Endothelial cell of umbilical vein (primary cell): ENCODE measurements around the gene NLRC3. TPM values are rescaled to one million over a fixed set of nuclear protein-coding genes. Genes with fewer than 3 reads are reported as not detected.

Source experiments
- BruUV-seq: library from RNA; stranded (reverse); fragments of 400-500 nt; replicated peaks from 2 replicates; lab custom pipeline; 2021; lab: Mats Ljungman, UMichigan
- CTCF ChIA-PET: fragments of 300-600, 350-600 bp; sonication (Branson Sonifier 250); formaldehyde crosslinking; loops from one replicate; lab custom pipeline; 2021; ENCODE audit warnings: antibody characterized with exemption, inconsistent platforms; lab: Charles Lee
- POLR2A ChIA-PET: fragments of 300-600, 350-600 bp; sonication (Branson Sonifier 250); formaldehyde crosslinking; loops from one replicate; lab custom pipeline; 2021; ENCODE audit warnings: antibody characterized with exemption, inconsistent platforms; lab: Charles Lee
- DNase-seq: peaks from one replicate; pipeline ENCODE4 v3.0.0-alpha.2; 2011; ENCODE audit warnings: low read depth, low spot score
- FAIRE-seq: peaks from 2 replicates; lab custom pipeline; 2011; peaks lifted over from hg19 to GRCh38; lab: Jason Lieb, UNC
- H2AFZ ChIP-seq: 2 replicates; pipeline ENCODE4 v1.6.0; 2012; ENCODE audit warnings: low read depth, low read length, control low read depth, inconsistent platforms
- H3K27ac ChIP-seq: 2 replicates; pipeline ENCODE4 v1.5.1; 2011; ENCODE audit warnings: low read depth, mild to moderate bottlenecking, control low read depth, low read length, moderate library complexity; ENCODE audit not compliant: insufficient read depth
- H3K27me3 ChIP-seq, 2 experiments: 2 replicates each; pipeline versions ENCODE4 v1.6.0 to v1.6.1; 2011; ENCODE audit warnings: low read length in 2 of 2, mixed read lengths in 1 of 2; ENCODE audit not compliant: control insufficient read depth in 2 of 2, insufficient read depth in 2 of 2
- H3K36me3 ChIP-seq, 2 experiments: 2 replicates in 1 of 2; 3 replicates in 1 of 2; pipeline ENCODE4 v1.5.1; 2011; ENCODE audit warnings: low read length in 2 of 2, mild to moderate bottlenecking in 1 of 2, moderate library complexity in 1 of 2; ENCODE audit not compliant: control insufficient read depth in 2 of 2, insufficient read depth in 2 of 2; ENCODE audit errors: extremely low read depth in 1 of 2
- H3K4me1 ChIP-seq: 3 replicates; pipeline ENCODE4 v1.5.1; 2011; ENCODE audit warnings: mild to moderate bottlenecking, low read length; ENCODE audit not compliant: control insufficient read depth, insufficient read depth; ENCODE audit errors: extremely low read depth
- H3K4me2 ChIP-seq: 2 replicates; pipeline ENCODE4 v1.6.1; 2011; ENCODE audit warnings: low read length, control low read depth, mixed read lengths; ENCODE audit not compliant: insufficient read depth
- H3K4me3 ChIP-seq, 3 experiments: fragments of 200-600 bp in 1 of 3; sonication (generic), shearing (Covaris generic) in 1 of 3; replicated peaks in 1 of 3; 2 replicates each; pipeline ENCODE4 v1.5.1; 2011 to 2016; ENCODE audit warnings: control low read depth in 3 of 3, low read length in 3 of 3, mild to moderate bottlenecking in 2 of 3, inconsistent platforms in 1 of 3, low read depth in 1 of 3, moderate library complexity in 1 of 3; ENCODE audit not compliant: insufficient read depth in 1 of 3
- H3K79me2 ChIP-seq: 2 replicates; pipeline ENCODE4 v1.6.0; 2012; ENCODE audit warnings: low read length, inconsistent platforms; ENCODE audit not compliant: control insufficient read depth, insufficient read depth
- H3K9ac ChIP-seq: replicated peaks from 2 replicates; pipeline ENCODE3; 2011; ENCODE audit warnings: low read length, control low read depth; ENCODE audit not compliant: insufficient read depth; ENCODE audit errors: extremely low read depth
- H3K9me1 ChIP-seq: replicated peaks from 3 replicates; pipeline ENCODE4 v1.6.0; 2011; ENCODE audit warnings: mild to moderate bottlenecking, low read length; ENCODE audit not compliant: control insufficient read depth, insufficient read depth; ENCODE audit errors: extremely low read depth
- H3K9me3 ChIP-seq: replicated peaks from 2 replicates; pipeline ENCODE4 v1.5.1; 2012; ENCODE audit warnings: low read length, inconsistent platforms; ENCODE audit not compliant: control insufficient read depth, insufficient read depth
- H4K20me1 ChIP-seq: replicated peaks from 2 replicates; pipeline ENCODE3; 2011; ENCODE audit warnings: mild to moderate bottlenecking, low read length; ENCODE audit not compliant: control insufficient read depth, insufficient read depth; ENCODE audit errors: extremely low read depth
- CTCF ChIP-seq, 2 donors: IDR thresholded peaks; 1 replicate in 1 of 2; 2 replicates in 1 of 2; pipeline ENCODE4 v1.5.1; 2011; ENCODE audit warnings: low read length in 2 of 2, mild to moderate bottlenecking in 2 of 2, moderate library complexity in 2 of 2, control low read depth in 1 of 2, inconsistent platforms in 1 of 2, low read depth in 1 of 2; ENCODE audit not compliant: insufficient read depth in 1 of 2; ENCODE audit errors: extremely low read depth in 1 of 2
- EZH2 ChIP-seq: IDR thresholded peaks from 2 replicates; pipeline ENCODE4 v1.6.1; 2012; ENCODE audit warnings: borderline replicate concordance, low read depth, mild to moderate bottlenecking, moderate library complexity, low read length, inconsistent platforms; ENCODE audit not compliant: severe bottlenecking
- FOS ChIP-seq: IDR thresholded peaks from 2 replicates; pipeline ENCODE4 v1.6.1; 2011; ENCODE audit warnings: mild to moderate bottlenecking, low read length, moderate library complexity, borderline replicate concordance; ENCODE audit not compliant: insufficient read depth
- GATA2 ChIP-seq: IDR thresholded peaks from 2 replicates; pipeline ENCODE4 v1.7.0; 2011; ENCODE audit warnings: low read depth, mild to moderate bottlenecking, moderate library complexity, mixed read lengths, low read length; ENCODE audit not compliant: insufficient read length, insufficient read depth
- JUN ChIP-seq: IDR thresholded peaks from 2 replicates; pipeline ENCODE4 v1.6.1; 2011; ENCODE audit warnings: borderline replicate concordance, low read depth; ENCODE audit not compliant: insufficient read length, insufficient read depth
- MAX ChIP-seq: IDR thresholded peaks from 2 replicates; pipeline ENCODE4 v1.6.1; 2011; ENCODE audit not compliant: insufficient read depth, insufficient read length
- MYC ChIP-seq: IDR thresholded peaks from one replicate; pipeline ENCODE4 v1.6.1; 2011; ENCODE audit warnings: mild to moderate bottlenecking, low read depth, low read length
- POLR2A ChIP-seq: IDR thresholded peaks from 2 replicates; pipeline ENCODE4 v1.6.1; 2012; ENCODE audit warnings: low read depth, mild to moderate bottlenecking, control low read depth, low read length
- POLR2AphosphoS5 ChIP-seq: IDR thresholded peaks from 2 replicates; pipeline ENCODE4 v1.6.1; 2012; ENCODE audit warnings: low read depth, mild to moderate bottlenecking, control low read depth, low read length, moderate library complexity; ENCODE audit not compliant: insufficient read depth
- dilution Hi-C: fragments of 300-500 bp; cut with MboI; formaldehyde crosslinking; loops from one replicate; pipeline ENCODE4 v1.15.0; 2019; ENCODE audit warnings: low sequenced_read_pairs; ENCODE audit not compliant: extremely low pct_ligation_motif_present
- intact Hi-C: fragments of 100-400 bp; cut with micrococcal nuclease; formaldehyde crosslinking; loops from one replicate; pipeline ENCODE4 v1.10.0; 2022
- polyA plus RNA-seq, 4 experiments: library from polyadenylated mRNA; depleted of rRNA in 3 of 4; stranded (reverse) in 3 of 4; unstranded in 1 of 4; fragments of >200 nt; gene quantifications; 2 replicates each; pipeline versions ENCODE4 v1.2.1 to v1.2.3, GENCODE V29; 2011 to 2012; ENCODE audit warnings: missing spikeins in 1 of 4
- total RNA-seq: library from RNA; stranded (reverse); gene quantifications from 2 replicates; pipeline ENCODE4 v1.2.3, GENCODE V29; 2021

NLRC3 gene
- total and polyA plus RNA-seq, 2 donors (not counting 3 experiments of a cell fraction or from before 2014, with no cell fraction given): 0.84 to 3.4 TPM

- Histone ChIP-seq H3K9me1 (no peaks in the 10 kb centered on the region), H3K4me3 (no peak overlapping the region), H4K20me1 (no peaks in the 10 kb centered on the region), H3K27me3 (no peaks in the 10 kb centered on the region), H3K36me3 (no peaks in the 10 kb centered on the region), H3K4me2 (no peak overlapping the region), H3K4me1 (peaks cover 10% of the 10 kb centered on the region), H2AFZ (no peak overlapping the region), H3K27ac (no peak overlapping the region), H3K9me3 (no peaks in the 10 kb centered on the region), H3K9ac (no peak overlapping the region), H3K79me2 (no peaks in the 10 kb centered on the region)
- DNase-seq (no peak), FAIRE-seq (no peak)
- intact Hi-C loops: no loop called here
- TF ChIP-seq POLR2A: no peak
- TF ChIP-seq CTCF (IDR thresholded peaks at IDR 0.05; ENCODE audit: extremely low read depth in 1 of 2, insufficient read depth in 1 of 2, low read depth in 1 of 2, low read length in 2 of 2): no peak
- no peak for TF ChIP-seq FOS
- no peak for TF ChIP-seq POLR2AphosphoS5
- TF ChIP-seq JUN: no peak
- TF ChIP-seq MAX: no peak
- no peak for TF ChIP-seq EZH2
- TF ChIP-seq MYC: no peak
- TF ChIP-seq GATA2: no peak
- dilution Hi-C loops: loop anchor here (5.0 kb wide), 1 partner anchor 44 kb away; no protein-coding TSS in a partner anchor
- TSS peak; percentile 24 for BruUV-seq
- ChIA-PET POLR2A (no interaction called here), CTCF (no interaction called here)
Observed at GRCh38 chr16:3581392-3581791, 4.2 kb upstream of the NLRC3 start.
